Cardiac muscle cell (in vitro differentiated cells and primary cell): ENCODE results near the gene CAMK2B. TPM values are rescaled to one million over a fixed set of nuclear protein-coding genes. Genes with fewer than 3 reads are reported as not detected.

Source experiments
- DNase-seq, 2 donors: peaks; one replicate each; pipeline versions ENCODE4 v3.0.0 to v3.0.0-alpha.2; 2010 to 2017; ENCODE audit warnings: low read depth in 1 of 2, low spot score in 1 of 2
- H3K27ac ChIP-seq: fragments of 200-600 bp; sonication (generic); 2 replicates; pipeline ENCODE4 v1.5.1; 2016
- H3K27me3 ChIP-seq: fragments of 200-600 bp; sonication (generic); 2 replicates; pipeline ENCODE4 v1.6.0; 2016; ENCODE audit warnings: control low read depth
- H3K36me3 ChIP-seq: fragments of 200-600 bp; sonication (generic); 2 replicates; pipeline ENCODE4 v1.5.1; 2016; ENCODE audit warnings: control low read depth
- H3K4me1 ChIP-seq: fragments of 200-600 bp; sonication (generic); 2 replicates; pipeline ENCODE4 v1.8.1; 2017; ENCODE audit warnings: low read depth, mild to moderate bottlenecking, mixed run types
- H3K4me3 ChIP-seq: fragments of 200-600 bp; sonication (generic); 2 replicates; pipeline ENCODE4 v1.5.1; 2016; ENCODE audit warnings: mild to moderate bottlenecking
- H3K9me3 ChIP-seq: fragments of 200-600 bp; sonication (generic); 2 replicates; pipeline ENCODE4 v1.5.1; 2017; ENCODE audit warnings: low read depth, mild to moderate bottlenecking, control low read depth
- CTCF ChIP-seq: IDR thresholded peaks from 2 replicates; pipeline ENCODE4 v1.5.1; 2012; ENCODE audit warnings: low read depth, mild to moderate bottlenecking, low read length
- polyA plus RNA-seq: library from polyadenylated mRNA; unstranded; fragments of >200 nt; fragmentation: Nextera tagmentation; extraction: Ambion mirVana; gene quantifications from 2 replicates; pipeline ENCODE4 v1.2.1, GENCODE V29; 2016
- total RNA-seq: library from RNA; depleted of rRNA; stranded (reverse); fragments of >200 nt; gene quantifications from 2 replicates; pipeline ENCODE4 v1.2.3, GENCODE V29; 2016

Gene CAMK2B
- total and polyA plus RNA-seq, 2 experiments from 2014 or later, result 7.7 to 17.7 TPM

GRCh38 chr7:44195889-44196288 lies 129.5 kb downstream of the CAMK2B start:
- Histone ChIP-seq H3K9me3 (no peaks in the 10 kb centered on the region), H3K36me3 (no peaks in the 10 kb centered on the region), H3K4me1 (no peaks in the 10 kb centered on the region), H3K27me3 (no peaks in the 10 kb centered on the region), H3K27ac (no peak overlapping the region), H3K4me3 (no peak overlapping the region)
- no peak for DNase-seq
- TF ChIP-seq CTCF, result no peak

- no peak for TF ChIP-seq CTCF
- no peak overlapping the region for H3K4me3 ChIP-seq
- no peaks in the 10 kb centered on the region for H3K9me3 ChIP-seq
- H3K36me3 ChIP-seq, result no peaks in the 10 kb centered on the region
- DNase-seq, result no peak
- H3K27me3 ChIP-seq, result no peaks in the 10 kb centered on the region
- H3K4me1 ChIP-seq, result no peaks in the 10 kb centered on the region
- no peak overlapping the region for H3K27ac ChIP-seq
These were observed 130.7 kb downstream of the CAMK2B start for GRCh38 chr7:44194562-44195145.

GRCh38 chr7:44194069-44194468 lies 131.3 kb downstream of the CAMK2B start:
- Histone ChIP-seq H3K4me3 (no peak overlapping the region), H3K27ac (no peak overlapping the region), H3K4me1 (no peaks in the 10 kb centered on the region), H3K9me3 (no peaks in the 10 kb centered on the region), H3K36me3 (no peaks in the 10 kb centered on the region), H3K27me3 (no peaks in the 10 kb centered on the region)
- no peak for TF ChIP-seq CTCF
- DNase-seq, result no peak

- no peaks in the 10 kb centered on the region for H3K27me3 ChIP-seq
- no peaks in the 10 kb centered on the region for H3K36me3 ChIP-seq
- H3K27ac ChIP-seq, result no peak overlapping the region
- TF ChIP-seq CTCF, result no peak
- H3K9me3 ChIP-seq, result no peaks in the 10 kb centered on the region
- no peak for DNase-seq
- H3K4me1 ChIP-seq, result no peaks in the 10 kb centered on the region
- no peak overlapping the region for H3K4me3 ChIP-seq
These were observed 132.2 kb downstream of the CAMK2B start for GRCh38 chr7:44193011-44193802.

- Histone ChIP-seq H3K36me3 (no peaks in the 10 kb centered on the region), H3K4me1 (no peaks in the 10 kb centered on the region), H3K27me3 (no peaks in the 10 kb centered on the region), H3K4me3 (no peak overlapping the region), H3K27ac (no peak overlapping the region), H3K9me3 (no peaks in the 10 kb centered on the region)
- no peak for TF ChIP-seq CTCF
- DNase-seq, result no peak
These were observed 134.2 kb downstream of the CAMK2B start for GRCh38 chr7:44191171-44191570.
